Heart right ventricle (tissue), 16 donors: ENCODE results near the gene YEATS2. TPM values are rescaled to one million over a fixed set of nuclear protein-coding genes. Genes with fewer than 3 reads are reported as not detected.
"Not testable (repeated sequence)": the region's sequence is repeated elsewhere in the genome, so short reads cannot be mapped to it uniquely, and the experiment has no call there.

Experiments used
- ATAC-seq, 8 donors: fragments of 200-7000 bp; cut with Tn5 transposase; one replicate each; pipeline ENCODE4 v1.9.1; 2020; ENCODE audit warnings: mild to moderate bottlenecking in 8 of 8, moderate library complexity in 8 of 8, moderate number of reproducible peaks in 1 of 8
- DNase-seq, 2 donors: peaks; one replicate each; pipeline ENCODE4 v3.0.0-alpha.2; 2020
- H3K27ac ChIP-seq, 10 donors: fragments of 200-600 bp; sonication (generic) in 2 of 10; one replicate each; pipeline versions ENCODE4 v1.5.0 to v1.8.0; 2020 to 2022; ENCODE audit warnings: mild to moderate bottlenecking in 3 of 10
- H3K27me3 ChIP-seq, 7 donors: fragments of 200-600 bp; one replicate each; pipeline ENCODE4 v1.8.0; 2021 to 2022; ENCODE audit warnings: mild to moderate bottlenecking in 2 of 7
- H3K36me3 ChIP-seq, 9 donors: fragments of 200-600 bp; sonication (generic) in 1 of 9; one replicate each; pipeline versions ENCODE4 v1.5.0 to v1.8.0; 2020 to 2022; ENCODE audit warnings: mild to moderate bottlenecking in 2 of 9
- H3K4me1 ChIP-seq, 9 donors: fragments of 200-600 bp; sonication (generic) in 1 of 9; one replicate each; pipeline versions ENCODE4 v1.5.0 to v1.8.0; 2020 to 2022; ENCODE audit warnings: mild to moderate bottlenecking in 4 of 9
- H3K4me3 ChIP-seq, 10 donors: fragments of 200-600 bp; sonication (generic) in 2 of 10; one replicate each; pipeline versions ENCODE4 v1.5.0 to v1.8.0; 2020 to 2022; ENCODE audit warnings: mild to moderate bottlenecking in 7 of 10, moderate library complexity in 2 of 10
- H3K9me3 ChIP-seq, 11 donors: fragments of 200-600 bp in 10 of 11; sonication (generic) in 2 of 11; one replicate each; pipeline versions ENCODE4 v1.5.0 to v1.8.0; 2013 to 2022; ENCODE audit warnings: mild to moderate bottlenecking in 2 of 11, control low read depth in 1 of 11, moderate library complexity in 1 of 11
- WGBS, 2 donors: extraction: QIAGEN DNeasy Blood & Tissue Kit; methylation state at CpG; one replicate each; pipeline ENCODE4 v1.1.7; 2013; ENCODE audit warnings: inconsistent platforms in 1 of 2; 5-methylcytosine and 5-hydroxymethylcytosine counted together
- intact Hi-C, 10 donors: fragments of 100-400 bp; cut with DNase I; formaldehyde crosslinking; loops; one replicate each; pipeline versions ENCODE4 v1.11.1 to v1.14.2; 2022
- polyA plus RNA-seq, 2 donors: library from polyadenylated mRNA; stranded (reverse); fragments of 200-250 nt; gene quantifications; one replicate each; pipeline ENCODE4 v1.2.3, GENCODE V29; 2013
- total RNA-seq, 10 donors: library from RNA; stranded (reverse); fragmentation: NEBNext Ultra II Directional in 3 of 10; extraction: Animal tissue kit (Norgen Biotek cat#: 25700) in 3 of 10; gene quantifications; one replicate each; pipeline versions ENCODE4 v1.2.1 to v1.2.4, GENCODE V29; 2021 to 2023
- TF ChIP-seq, protein P1 (sequence below), 9 donors: fragments of 200-600 bp; sonication (generic) in 2 of 9; IDR thresholded peaks; one replicate each; pipeline versions ENCODE4 v1.5.0 to v1.8.0; 2021 to 2022; ENCODE audit warnings: antibody characterized with exemption in 9 of 9, mild to moderate bottlenecking in 5 of 9, moderate library complexity in 1 of 9
- donor health status: Arrhythmogenic right ventricular cardiomyopathy.
- donor health status: ischemic (EF 13 %, LVEDD 7.1; RV severe dilation, severe dysfunction).
- donor health status: healthy with polysubstance abuse.
- donor health status: DM: no; HTN: yes; CAD: no.
- donor health status: DM: no; HTN: no; CAD: no.
- donor health status: ischemic (EF 25% LVEDD 6.9; RV normal size, moderate dysfunction).
- donor health status: ischemic (EF 25% LVEDD 5.7; RV mildly dilated, moderate dysfunction).
- donor health status: healthy.
- donor health status: DM: yes; HTN: yes; CAD: no.
- donor health status: Ischemic cardiomyopathy.
- donor health status: ischemic (EF 35%, LVEDD 5.7; RV mildly dilated, moderate dysfunction).
- donor health status: nonischemic (EF 11% LVEDD 7.7; RV severe dilation, severe dysfunction).
- donor health status: DM: yes; HTN: yes; CAD: no.
- donor health status: PGD.
- donor health status: ischemic (EF 29% LVEDD 5.4; RV normal size, mild dysfunction).
- donor health status: nonischemic (EF 23%, LVEDD 6.1; RV moderate dilation, normal function).

Gene YEATS2
- total and polyA plus RNA-seq, 12 donors, result 4.6 to 22.2 (median 10.1) TPM

DNA sequence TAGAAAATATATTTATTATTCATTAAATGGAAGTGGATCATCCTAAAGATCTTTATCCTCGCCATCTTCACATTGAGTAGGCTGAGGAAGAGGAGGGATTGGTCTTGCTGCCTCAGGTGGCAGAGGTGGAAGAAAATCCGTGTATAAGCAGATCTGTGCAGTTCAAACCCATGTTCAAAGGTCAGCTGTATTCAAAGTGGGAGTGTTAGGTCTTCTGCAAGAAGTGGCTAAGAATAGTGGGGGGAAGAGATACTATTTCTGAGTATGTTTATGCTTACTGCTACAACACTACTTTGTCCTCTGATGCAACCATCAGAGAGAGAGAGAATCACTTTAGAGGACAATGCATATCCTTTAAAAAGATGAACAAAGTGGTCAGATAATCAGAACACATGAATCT, 39.5 kb downstream of the YEATS2 start:
- Histone ChIP-seq H3K4me3 (no peak overlapping the region), H3K36me3 (peaks cover 0 to 78% (median 17%) of the 10 kb centered on the region in 9 donors), H3K27me3 (no peaks in the 10 kb centered on the region), H3K9me3 (peaks cover 0 to 5% (median 0%) of the 10 kb centered on the region in 11 donors), H3K27ac (no peak overlapping the region), H3K4me1 (peaks cover 0 to 24% (median 7%) of the 10 kb centered on the region in 9 donors)
- WGBS, 2 donors, result 89 to 91% methylated on average over 2 of the region's 2 CpGs
- no peak for ATAC-seq
- intact Hi-C loops, result loop anchor here in 1 of 10 donors (2.0 kb wide), 1 partner anchor 14 kb away; no protein-coding TSS in a partner anchor
- TF ChIP-seq, protein P1, sequence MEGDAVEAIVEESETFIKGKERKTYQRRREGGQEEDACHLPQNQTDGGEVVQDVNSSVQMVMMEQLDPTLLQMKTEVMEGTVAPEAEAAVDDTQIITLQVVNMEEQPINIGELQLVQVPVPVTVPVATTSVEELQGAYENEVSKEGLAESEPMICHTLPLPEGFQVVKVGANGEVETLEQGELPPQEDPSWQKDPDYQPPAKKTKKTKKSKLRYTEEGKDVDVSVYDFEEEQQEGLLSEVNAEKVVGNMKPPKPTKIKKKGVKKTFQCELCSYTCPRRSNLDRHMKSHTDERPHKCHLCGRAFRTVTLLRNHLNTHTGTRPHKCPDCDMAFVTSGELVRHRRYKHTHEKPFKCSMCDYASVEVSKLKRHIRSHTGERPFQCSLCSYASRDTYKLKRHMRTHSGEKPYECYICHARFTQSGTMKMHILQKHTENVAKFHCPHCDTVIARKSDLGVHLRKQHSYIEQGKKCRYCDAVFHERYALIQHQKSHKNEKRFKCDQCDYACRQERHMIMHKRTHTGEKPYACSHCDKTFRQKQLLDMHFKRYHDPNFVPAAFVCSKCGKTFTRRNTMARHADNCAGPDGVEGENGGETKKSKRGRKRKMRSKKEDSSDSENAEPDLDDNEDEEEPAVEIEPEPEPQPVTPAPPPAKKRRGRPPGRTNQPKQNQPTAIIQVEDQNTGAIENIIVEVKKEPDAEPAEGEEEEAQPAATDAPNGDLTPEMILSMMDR (IDR thresholded peaks at IDR 0.05), result no peak
- DNase-seq, result no peak

DNA sequence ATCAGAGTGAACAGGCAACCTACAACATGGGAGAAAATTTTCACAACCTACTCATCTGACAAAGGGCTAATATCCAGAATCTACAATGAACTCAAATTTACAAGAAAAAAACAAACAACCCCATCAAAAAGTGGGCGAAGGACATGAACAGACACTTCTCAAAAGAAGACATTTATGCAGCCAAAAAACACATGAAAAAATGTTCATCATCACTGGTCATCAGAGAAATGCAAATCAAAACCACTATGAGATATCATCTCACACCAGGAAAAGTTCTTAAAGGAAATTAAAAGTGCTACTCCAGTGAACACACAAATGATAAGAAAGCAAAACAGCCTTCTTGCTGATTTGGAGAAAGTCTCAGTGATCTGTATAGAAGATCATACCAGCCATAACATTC, 42.6 kb downstream of the YEATS2 start:
- intact Hi-C loops, H3K4me3 ChIP-seq, H3K4me1 ChIP-seq, H3K27me3 ChIP-seq, H3K27ac ChIP-seq, H3K9me3 ChIP-seq, ATAC-seq, DNase-seq: not testable (repeated sequence)
- WGBS, 2 donors, result 100% methylated on average over 1 of the region's 1 CpG; no CpG with 5 or more reads in 1 of the 2 donors
- H3K36me3 ChIP-seq, result peaks cover 0 to 78% (median 17%) of the 10 kb centered on the region in 9 donors

DNA sequence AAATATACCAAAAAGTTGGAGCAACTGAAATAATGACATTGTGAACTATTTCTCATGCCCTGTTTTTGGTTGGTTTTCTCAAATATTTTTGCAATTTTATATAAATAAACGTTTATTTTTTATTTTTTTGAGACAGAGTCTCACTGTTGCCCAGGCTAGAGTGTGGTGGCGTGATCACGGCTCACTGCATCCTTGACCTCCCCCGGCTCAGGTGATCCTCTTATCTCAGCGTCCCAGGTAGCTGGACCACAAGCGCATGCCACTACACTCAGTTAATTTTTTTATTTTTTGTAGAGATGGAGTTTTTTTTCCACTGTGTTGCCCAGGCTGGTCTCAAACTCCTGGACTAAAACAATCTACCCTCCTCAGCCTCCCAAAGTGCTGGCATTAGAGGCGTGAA, 45.6 kb downstream of the YEATS2 start:
- H3K4me1 ChIP-seq, result no peaks in the 10 kb centered on the region
- no peak overlapping the region for H3K27ac ChIP-seq
- WGBS, 2 donors, result 92% methylated on average over 7 of the region's 7 CpGs
- peaks cover 0 to 5% (median 0%) of the 10 kb centered on the region in 11 donors for H3K9me3 ChIP-seq
- H3K27me3 ChIP-seq, result no peaks in the 10 kb centered on the region
- TF ChIP-seq, protein P1 (IDR thresholded peaks at IDR 0.05), result no peak
- ATAC-seq (no peak), DNase-seq (no peak)
- intact Hi-C loops, result no loop called here
- H3K4me3 ChIP-seq, result no peak overlapping the region
- H3K36me3 ChIP-seq, result peaks cover 0 to 77% (median 4%) of the 10 kb centered on the region in 9 donors

DNA sequence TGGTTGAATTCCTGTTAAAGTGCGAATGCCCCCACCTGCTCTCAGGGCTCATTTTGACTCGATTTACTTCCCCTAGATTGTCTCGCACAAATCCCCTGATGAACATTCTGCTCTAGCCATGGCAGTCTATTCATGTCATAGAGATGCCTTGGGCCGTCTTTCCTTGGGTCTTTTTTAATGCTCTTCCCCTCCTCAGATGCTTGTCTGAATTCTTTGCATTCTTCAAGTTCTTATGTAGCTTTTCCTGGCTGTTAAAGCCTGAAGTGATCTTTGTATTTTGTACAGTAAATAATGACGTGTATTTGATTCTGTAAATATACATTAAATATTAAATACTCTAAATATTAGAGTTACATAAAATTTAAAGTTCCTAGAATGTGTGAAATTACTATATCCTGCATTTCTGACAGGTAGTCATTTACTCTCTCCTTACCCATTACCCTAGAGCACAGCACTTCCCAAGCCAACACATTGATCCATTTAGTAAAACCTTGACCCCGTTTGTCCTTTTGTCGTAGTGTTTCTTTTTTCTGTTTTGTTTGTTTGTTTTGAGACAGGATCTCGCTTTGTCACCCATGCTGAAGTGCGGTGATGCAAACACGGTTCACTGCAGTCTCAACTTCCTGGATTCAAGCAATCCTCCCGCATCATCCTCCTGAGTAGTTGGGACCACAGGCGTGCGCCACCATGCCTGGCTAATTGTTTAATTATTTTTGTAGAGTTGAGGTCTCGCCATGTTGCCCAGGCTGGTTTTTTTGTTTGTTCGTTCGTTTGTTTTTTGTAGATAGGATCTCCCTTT, 47.9 kb downstream of the YEATS2 start:
- intact Hi-C loops, result loop anchor here in 1 of 10 donors (5.0 kb wide), 1 partner anchor 148 kb away; no protein-coding TSS in a partner anchor
- Histone ChIP-seq H3K36me3 (peaks cover 0 to 96% (median 6%) of the 10 kb centered on the region in 9 donors), H3K4me1 (no peaks in the 10 kb centered on the region), H3K27ac (no peak overlapping the region), H3K27me3 (no peaks in the 10 kb centered on the region), H3K9me3 (peaks cover 0 to 4% (median 0%) of the 10 kb centered on the region in 11 donors), H3K4me3 (no peak overlapping the region)
- TF ChIP-seq, protein P1 (IDR thresholded peaks at IDR 0.05), result no peak
- no peak for DNase-seq
- ATAC-seq, result no peak
- 83 to 86% methylated on average over 16 of the region's 16 CpGs for WGBS, 2 donors

DNA sequence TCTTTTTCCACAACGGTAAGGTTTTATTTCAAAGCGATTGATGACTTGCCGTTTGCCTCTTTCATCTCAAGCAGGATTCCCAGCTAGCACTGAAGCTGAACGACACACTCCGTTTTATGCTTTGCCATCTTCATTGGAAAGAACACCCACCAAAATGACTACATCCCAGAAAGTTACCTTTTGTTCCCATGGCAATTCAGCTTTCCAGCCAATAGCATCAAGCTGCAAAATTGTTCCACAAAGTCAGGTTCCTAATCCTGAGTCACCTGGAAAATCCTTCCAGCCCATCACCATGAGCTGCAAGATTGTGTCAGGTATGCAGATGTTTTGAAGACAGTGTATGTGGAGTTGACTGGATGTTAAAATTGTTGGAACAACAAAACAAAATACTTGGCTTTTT, 56.5 kb downstream of the YEATS2 start:
- TF ChIP-seq, protein P1 (IDR thresholded peaks at IDR 0.05), result no peak

More for the DNA sequence above, 56.5 kb downstream of the YEATS2 start:
- Histone ChIP-seq H3K9me3 (no peaks in the 10 kb centered on the region), H3K36me3 (peaks cover 0 to 100% (median 39%) of the 10 kb centered on the region in 9 donors), H3K4me1 (no peaks in the 10 kb centered on the region), H3K27me3 (no peaks in the 10 kb centered on the region), H3K27ac (no peak overlapping the region), H3K4me3 (no peak overlapping the region)
- WGBS, 2 donors, result 91 to 94% methylated on average over 5 of the region's 5 CpGs
- intact Hi-C loops, result no loop called here
- DNase-seq, result no peak
- no peak for ATAC-seq
